PC-3 (cell line): Measurements from ENCODE around the gene GPC6. TPM values are rescaled to one million over a fixed set of nuclear protein-coding genes. Genes with fewer than 3 reads are reported as not detected.
A peak's percentile ranks its signal among the peaks of the same experiment; 100 is the strongest.

Source experiments
- ATAC-seq: fragments of 200-7000 bp; cut with Tn5 transposase; 2 replicates; pipeline ENCODE4 v1.9.1; 2020; ENCODE audit warnings: mild to moderate bottlenecking, moderate library complexity
- BruUV-seq: library from RNA; stranded (reverse); fragments of 400-500 nt; replicated peaks from 2 replicates; lab custom pipeline; 2021; lab: Mats Ljungman, UMichigan
- CTCF ChIA-PET: fragments of 300-600 bp; sonication (Branson Sonifier 250); formaldehyde crosslinking; loops from one replicate; lab custom pipeline; 2022; ENCODE audit warnings: antibody characterized with exemption; lab: Charles Lee
- POLR2A ChIA-PET: fragments of 300-600 bp; sonication (Branson Sonifier 250); formaldehyde crosslinking; loops from one replicate; lab custom pipeline; 2022; ENCODE audit warnings: antibody characterized with exemption; ENCODE audit not compliant: unreplicated experiment; lab: Charles Lee
- DNase-seq: peaks from one replicate; pipeline ENCODE4 v3.0.0-alpha.2; 2015
- H2AFZ ChIP-seq: fragments of 300-600 bp; sonication (generic); 2 replicates; pipeline ENCODE4 v1.6.0; 2016; ENCODE audit warnings: antibody characterized with exemption, low read length
- H3F3A ChIP-seq: fragments of 300-600 bp; sonication (generic); one replicate; pipeline ENCODE4 v1.6.0; 2017; ENCODE audit warnings: antibody characterized with exemption, low read length, control low read depth, mild to moderate bottlenecking; ENCODE audit not compliant: unreplicated experiment
- H3K27ac ChIP-seq: fragments of 300-600 bp; sonication (generic); 2 replicates; pipeline ENCODE4 v1.5.1; 2016; ENCODE audit warnings: mild to moderate bottlenecking, low read length
- H3K27me3 ChIP-seq: fragments of 300-600 bp; sonication (generic); 2 replicates; pipeline ENCODE4 v1.6.1; 2016; ENCODE audit warnings: low read length, mixed read lengths
- H3K36me3 ChIP-seq: fragments of 300-600 bp; sonication (generic); 2 replicates; pipeline ENCODE4 v1.6.1; 2016; ENCODE audit warnings: low read depth, mixed run types, low read length, mixed read lengths
- H3K4me1 ChIP-seq: fragments of 300-600 bp; sonication (generic); 2 replicates; pipeline ENCODE4 v1.5.1; 2016; ENCODE audit warnings: low read length; ENCODE audit not compliant: insufficient read depth
- H3K4me2 ChIP-seq: fragments of 300-600 bp; sonication (generic); 2 replicates; pipeline ENCODE4 v1.6.0; 2016; ENCODE audit warnings: low read length
- H3K4me3 ChIP-seq: fragments of 300-600 bp; sonication (generic); 2 replicates; pipeline ENCODE4 v1.5.1; 2016; ENCODE audit warnings: mild to moderate bottlenecking, low read length, mixed read lengths
- H3K79me2 ChIP-seq: fragments of 300-600 bp; sonication (generic); 2 replicates; pipeline ENCODE4 v1.6.1; 2017; ENCODE audit warnings: low read length, mixed read lengths
- H3K9ac ChIP-seq: fragments of 300-600 bp; sonication (generic); 2 replicates; pipeline ENCODE4 v1.6.0; 2016; ENCODE audit warnings: mild to moderate bottlenecking, low read length
- H3K9me2 ChIP-seq: fragments of 300-600 bp; sonication (generic); replicated peaks from 2 replicates; pipeline ENCODE4 v1.6.1; 2016; ENCODE audit warnings: mixed run types, low read length, mixed read lengths
- H3K9me3 ChIP-seq: fragments of 300-600 bp; sonication (generic); 2 replicates; pipeline ENCODE4 v1.6.1; 2016; ENCODE audit warnings: low read length, mixed read lengths
- H4K20me1 ChIP-seq: fragments of 300-600 bp; sonication (generic); 2 replicates; pipeline ENCODE4 v1.6.1; 2016; ENCODE audit warnings: low read length, mixed read lengths
- CTCF ChIP-seq: fragments of 300-600 bp; sonication (generic); conservative IDR thresholded peaks from 2 replicates; pipeline ENCODE4 v1.5.1; 2017; ENCODE audit warnings: antibody characterized with exemption, low read depth, mild to moderate bottlenecking, low read length
- EZH2 ChIP-seq: fragments of 300-600 bp; sonication (generic); IDR thresholded peaks from one replicate; pipeline ENCODE4 v1.6.1; 2017; ENCODE audit warnings: antibody characterized with exemption, mild to moderate bottlenecking, low read length; ENCODE audit not compliant: unreplicated experiment
- EZH2phosphoT487 ChIP-seq: fragments of 300-600 bp; sonication (generic); IDR thresholded peaks from 2 replicates; pipeline ENCODE4 v1.6.1; 2018; ENCODE audit warnings: mild to moderate bottlenecking, antibody characterized with exemption, low read length, borderline replicate concordance
- intact Hi-C: fragments of 100-400 bp; cut with micrococcal nuclease; formaldehyde crosslinking; loops from 2 replicates; pipeline ENCODE4 v1.9.0; 2023
- total RNA-seq: library from RNA; depleted of rRNA; stranded (reverse); fragments of >200 nt; gene quantifications from 2 replicates; pipeline ENCODE4 v1.2.3, GENCODE V29; 2014

The GPC6 gene
- total RNA-seq, 1 experiment from 2014 or later: 3.5 TPM

GRCh38 chr13:94359875-94360274 lies 1133.3 kb downstream of the GPC6 start:
- TF ChIP-seq EZH2phosphoT487 (no peak), EZH2 (no peak), CTCF (no peak)
- H3F3A ChIP-seq: no peaks in the 10 kb centered on the region
- no peaks in the 10 kb centered on the region for H4K20me1 ChIP-seq
- no TSS peak for BruUV-seq
- H3K36me3 ChIP-seq: no peaks in the 10 kb centered on the region
- intact Hi-C loops: loop anchor here (5.0 kb wide), 3 partner anchors 188 to 1133 kb away; partner anchors contain the start of gene GPC6
- no peaks in the 10 kb centered on the region for H3K9me2 ChIP-seq
- ChIA-PET CTCF (no interaction called here), POLR2A (no interaction called here)
- no peaks in the 10 kb centered on the region for H3K79me2 ChIP-seq
- H3K27me3 ChIP-seq: no peaks in the 10 kb centered on the region
- H3K9me3 ChIP-seq: no peaks in the 10 kb centered on the region
- no peak overlapping the region for H2AFZ ChIP-seq
- H3K4me3 ChIP-seq: no peak overlapping the region
- no peak overlapping the region for H3K9ac ChIP-seq
- H3K4me2 ChIP-seq: no peak overlapping the region
- no peak for DNase-seq
- H3K27ac ChIP-seq: no peak overlapping the region
- no peaks in the 10 kb centered on the region for H3K4me1 ChIP-seq
- no peak for ATAC-seq

- Histone ChIP-seq H3F3A (no peaks in the 10 kb centered on the region), H3K79me2 (no peaks in the 10 kb centered on the region), H4K20me1 (no peaks in the 10 kb centered on the region), H3K36me3 (no peaks in the 10 kb centered on the region), H3K4me2 (no peak overlapping the region), H3K27ac (no peak overlapping the region), H3K4me1 (no peaks in the 10 kb centered on the region), H3K9ac (no peak overlapping the region), H3K4me3 (no peak overlapping the region), H3K27me3 (no peaks in the 10 kb centered on the region), H3K9me2 (no peaks in the 10 kb centered on the region), H3K9me3 (no peaks in the 10 kb centered on the region), H2AFZ (no peak overlapping the region)
- intact Hi-C loops: loop anchor here (1.0 to 5.0 kb wide), 6 partner anchors 92 to 1466 kb away; partner anchors contain the start of gene GPC6
- ATAC-seq (peak; percentile 96), DNase-seq (peak; percentile 82)
- ChIA-PET POLR2A (no interaction called here), CTCF (interaction anchor here (0.7 kb wide), 1 partner anchor 1395 kb away, joined by 4 read pairs; no protein-coding TSS in a partner anchor)
- TF ChIP-seq EZH2phosphoT487 (no peak), CTCF (peak; percentile 84)
- no TSS peak for BruUV-seq
These were observed 1135.9 kb downstream of the GPC6 start for GRCh38 chr13:94362411-94362909.

- no TSS peak for BruUV-seq
- CTCF ChIA-PET: no interaction called here
These were observed 1140.1 kb downstream of the GPC6 start for GRCh38 chr13:94366677-94367076.

More at GRCh38 chr13:94366677-94367076, 1140.1 kb downstream of the GPC6 start:
- Histone ChIP-seq H2AFZ (no peak overlapping the region), H3K27me3 (no peaks in the 10 kb centered on the region), H3K4me2 (no peak overlapping the region), H3K27ac (no peak overlapping the region), H4K20me1 (no peaks in the 10 kb centered on the region), H3K4me1 (no peaks in the 10 kb centered on the region), H3F3A (no peaks in the 10 kb centered on the region), H3K9me3 (no peaks in the 10 kb centered on the region), H3K36me3 (no peaks in the 10 kb centered on the region), H3K9me2 (no peaks in the 10 kb centered on the region), H3K9ac (no peak overlapping the region), H3K4me3 (no peak overlapping the region), H3K79me2 (no peaks in the 10 kb centered on the region)
- ATAC-seq (no peak), DNase-seq (no peak)
- intact Hi-C loops: no loop called here
- POLR2A ChIA-PET: no interaction called here
- TF ChIP-seq CTCF (no peak), EZH2 (no peak), EZH2phosphoT487 (no peak)
